GM12875 (cell line): Measurements from ENCODE around the gene ZNRF3.
"Not testable (repeated sequence)": the region's sequence is repeated elsewhere in the genome, so short reads cannot be mapped to it uniquely, and the experiment has no call there.

Source experiments
- H3K4me3 ChIP-seq: one replicate; pipeline ENCODE4 v1.5.1; 2011; ENCODE audit warnings: low read depth, low read length, control low read depth
- TF ChIP-seq, protein P1 (sequence below): IDR thresholded peaks from 2 replicates; pipeline ENCODE4 v1.5.1; 2011; ENCODE audit warnings: low read depth, mild to moderate bottlenecking, control low read depth, inconsistent platforms, low read length, moderate library complexity, borderline replicate concordance; ENCODE audit not compliant: insufficient read depth

ZNRF3 gene

DNA sequence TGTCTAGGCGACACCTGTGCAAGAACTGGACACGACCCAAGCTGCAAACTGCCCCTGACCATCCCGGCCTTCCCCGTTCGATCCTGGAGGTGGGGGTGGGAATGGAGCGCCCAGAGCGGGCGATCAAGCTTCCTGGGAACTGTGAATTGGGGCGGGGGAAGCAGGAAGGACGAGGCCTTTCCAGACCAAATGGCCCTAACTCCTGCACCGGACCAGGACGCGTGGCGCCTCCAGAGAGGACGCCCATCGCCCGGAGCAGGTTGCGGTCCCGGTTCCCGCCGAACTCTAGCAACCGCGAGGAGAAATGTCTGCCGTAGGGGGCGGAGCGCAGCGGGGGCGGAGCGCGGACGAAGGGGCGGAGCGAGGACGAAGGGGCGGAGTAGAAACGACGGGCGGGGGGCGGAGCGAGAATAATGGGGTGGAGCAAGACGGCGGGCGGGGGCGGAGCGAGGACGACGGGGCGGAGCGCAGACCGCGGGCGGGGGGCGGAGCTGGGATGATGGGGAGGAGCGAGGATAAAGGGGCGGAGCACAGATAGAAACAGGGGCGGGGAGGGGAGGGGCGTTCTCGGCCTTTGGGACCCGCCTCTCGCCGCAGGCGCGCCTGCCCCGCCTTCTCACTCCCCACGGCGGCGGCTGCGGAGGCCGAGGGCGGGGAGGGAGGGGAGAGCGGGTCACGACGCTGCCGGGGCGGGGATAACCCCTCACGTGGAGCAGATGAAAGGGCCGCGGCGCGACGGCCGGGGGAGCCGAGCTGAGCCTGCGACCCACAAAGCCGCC, at the start of gene ZNRF3:
Gene ZNRF3 (plus strand): TSS at position 695 of the 779 bp plus-strand sequence. CDS start 195 bp downstream, outside the sequence.
- TF ChIP-seq, protein P1, sequence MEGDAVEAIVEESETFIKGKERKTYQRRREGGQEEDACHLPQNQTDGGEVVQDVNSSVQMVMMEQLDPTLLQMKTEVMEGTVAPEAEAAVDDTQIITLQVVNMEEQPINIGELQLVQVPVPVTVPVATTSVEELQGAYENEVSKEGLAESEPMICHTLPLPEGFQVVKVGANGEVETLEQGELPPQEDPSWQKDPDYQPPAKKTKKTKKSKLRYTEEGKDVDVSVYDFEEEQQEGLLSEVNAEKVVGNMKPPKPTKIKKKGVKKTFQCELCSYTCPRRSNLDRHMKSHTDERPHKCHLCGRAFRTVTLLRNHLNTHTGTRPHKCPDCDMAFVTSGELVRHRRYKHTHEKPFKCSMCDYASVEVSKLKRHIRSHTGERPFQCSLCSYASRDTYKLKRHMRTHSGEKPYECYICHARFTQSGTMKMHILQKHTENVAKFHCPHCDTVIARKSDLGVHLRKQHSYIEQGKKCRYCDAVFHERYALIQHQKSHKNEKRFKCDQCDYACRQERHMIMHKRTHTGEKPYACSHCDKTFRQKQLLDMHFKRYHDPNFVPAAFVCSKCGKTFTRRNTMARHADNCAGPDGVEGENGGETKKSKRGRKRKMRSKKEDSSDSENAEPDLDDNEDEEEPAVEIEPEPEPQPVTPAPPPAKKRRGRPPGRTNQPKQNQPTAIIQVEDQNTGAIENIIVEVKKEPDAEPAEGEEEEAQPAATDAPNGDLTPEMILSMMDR = no peak
- no peak within 1 kb of the TSS for H3K4me3 ChIP-seq

DNA sequence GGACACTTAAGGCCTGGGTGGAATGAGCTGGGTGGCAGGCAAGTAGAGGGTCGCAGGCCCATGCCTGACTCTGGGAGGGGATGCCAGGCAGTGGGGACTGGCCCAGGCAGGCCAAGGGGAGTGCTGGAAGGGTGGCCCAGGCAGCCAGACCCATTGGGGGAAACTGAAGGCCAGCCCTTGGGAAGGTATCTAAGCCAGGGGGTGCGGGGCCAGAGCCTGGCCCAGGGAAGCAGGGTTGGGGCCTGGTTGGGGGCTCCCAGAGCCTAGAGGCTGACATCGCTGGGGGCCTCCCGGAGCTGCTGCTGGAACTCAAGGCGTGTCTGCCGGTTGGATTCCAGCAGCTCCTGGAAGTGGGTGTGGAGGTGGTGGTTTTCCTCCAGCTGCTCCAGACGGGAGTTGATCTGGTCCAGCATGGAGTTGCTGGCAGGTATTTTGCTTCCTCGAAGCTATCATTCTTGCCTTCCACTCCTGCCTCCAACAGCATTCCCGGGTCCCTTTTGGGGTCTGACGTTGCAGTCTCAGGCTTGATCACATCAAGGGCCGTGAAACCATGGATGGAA, 47.7 kb upstream of the ZNRF3 start:
- TF ChIP-seq, protein P1 = no peak
- H3K4me3 ChIP-seq = no peak overlapping the region

- no peak overlapping the region for H3K4me3 ChIP-seq
- TF ChIP-seq, protein P1 = no peak
Measured at GRCh38 chr22:28837640-28838039, 45.7 kb upstream of the ZNRF3 start.

DNA sequence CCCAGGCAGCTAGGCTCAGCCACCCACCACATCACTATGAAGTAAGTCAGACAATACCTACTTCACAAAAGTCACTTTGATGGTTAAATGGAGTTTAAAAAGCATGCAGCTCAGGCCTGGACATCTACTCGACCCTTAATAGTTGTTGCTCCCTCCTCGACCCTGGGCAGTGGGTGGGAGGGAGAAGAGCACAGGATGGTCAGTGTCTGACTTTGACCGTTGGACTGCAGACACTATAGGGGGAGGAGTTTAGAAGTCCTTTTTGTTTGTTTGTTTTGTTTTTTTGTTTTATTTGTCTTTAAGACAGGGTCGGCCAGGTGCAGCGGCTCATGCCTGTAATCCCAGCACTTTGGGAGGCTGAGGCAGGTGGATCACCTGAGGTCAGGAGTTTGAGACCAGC, 44.4 kb upstream of the ZNRF3 start:
- TF ChIP-seq, protein P1 = no peak
- H3K4me3 ChIP-seq = no peak overlapping the region

DNA sequence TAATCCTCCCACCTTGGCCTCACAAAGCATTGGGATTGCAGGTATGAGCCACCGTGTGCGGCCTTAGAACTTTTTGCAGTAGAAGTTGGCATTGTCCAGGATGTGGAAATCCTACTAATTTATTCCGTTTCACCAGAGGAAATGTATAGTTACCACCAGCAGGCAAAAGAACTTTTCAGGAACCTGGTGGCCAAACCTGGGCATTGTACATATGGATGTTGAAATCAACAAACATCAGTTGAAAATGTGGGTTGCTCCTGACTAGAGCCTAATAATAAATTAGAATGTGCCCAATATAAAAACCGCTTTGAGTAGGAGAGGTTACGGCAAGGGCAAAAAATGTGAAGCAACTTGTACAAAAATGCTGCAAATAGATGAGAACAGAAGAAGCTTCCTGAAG, 42.3 kb upstream of the ZNRF3 start:
- no peak overlapping the region for H3K4me3 ChIP-seq
- TF ChIP-seq, protein P1 = no peak

DNA sequence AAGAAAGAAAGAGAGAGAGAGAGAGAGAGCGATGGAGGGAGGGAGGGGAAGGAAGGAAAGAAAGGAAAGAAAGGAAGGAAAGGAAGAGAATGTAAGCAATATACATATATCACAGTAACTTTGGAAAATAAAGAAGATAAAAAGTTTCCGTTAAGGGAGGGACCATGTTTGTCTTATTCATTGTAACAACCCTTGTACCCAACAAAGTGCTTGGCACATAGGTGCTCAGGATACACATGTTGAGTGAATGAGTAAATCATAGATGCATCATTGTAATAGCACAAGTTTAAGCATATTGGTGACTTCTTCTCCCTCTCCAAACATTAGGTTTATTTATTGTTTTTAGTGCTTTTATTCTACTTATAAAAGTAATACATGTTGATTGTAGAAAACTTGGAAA, 39.7 kb upstream of the ZNRF3 start:
- TF ChIP-seq, protein P1 = no peak
- H3K4me3 ChIP-seq = no peak overlapping the region

DNA sequence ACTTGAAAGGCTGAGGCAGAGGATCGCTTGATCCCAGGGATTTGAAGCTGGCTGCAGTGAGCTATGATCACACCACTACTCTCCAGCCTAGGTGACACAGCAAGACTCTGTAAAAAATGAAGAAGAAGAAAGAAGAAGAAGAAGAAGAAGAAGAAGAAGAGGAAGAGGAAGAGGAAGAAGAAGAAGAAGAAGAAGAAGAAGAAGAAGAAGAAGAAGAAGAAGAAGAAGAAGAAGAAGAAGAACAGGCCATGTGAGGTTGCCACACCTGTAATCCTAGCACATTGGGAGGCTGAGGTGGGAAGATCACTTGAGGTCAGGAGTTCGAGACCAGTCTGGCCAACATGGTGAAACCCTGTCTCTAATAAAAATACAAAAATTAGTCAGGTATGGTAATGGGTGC, 39.1 kb upstream of the ZNRF3 start:
- not testable (repeated sequence) for H3K4me3 ChIP-seq
